Stomach smooth muscle (tissue), 2 donors: ENCODE data around the gene SPTSSA.
"Not testable (repeated sequence)": the region's sequence is repeated elsewhere in the genome, so short reads cannot be mapped to it uniquely, and the experiment has no call there.

Source experiments
- H3K27ac ChIP-seq: one replicate; pipeline ENCODE4 v1.7.0; 2013; ENCODE audit warnings: mild to moderate bottlenecking, low read length, inconsistent platforms
- H3K27me3 ChIP-seq, 2 donors: one replicate each; pipeline ENCODE4 v1.7.0; 2013; ENCODE audit warnings: low read length in 2 of 2; ENCODE audit not compliant: insufficient read depth in 2 of 2, control insufficient read depth in 1 of 2
- H3K36me3 ChIP-seq, 2 donors: one replicate each; pipeline ENCODE4 v1.7.0; 2013; ENCODE audit warnings: low read length in 2 of 2; ENCODE audit not compliant: control insufficient read depth in 2 of 2, insufficient read depth in 2 of 2
- H3K4me1 ChIP-seq: one replicate; pipeline ENCODE4 v1.7.0; 2013; ENCODE audit warnings: low read length; ENCODE audit not compliant: control insufficient read depth, insufficient read depth
- H3K4me3 ChIP-seq, 2 donors: one replicate each; pipeline ENCODE4 v1.7.0; 2013; ENCODE audit warnings: low read length in 2 of 2
- H3K9ac ChIP-seq, 2 donors: one replicate each; pipeline ENCODE4 v1.7.0; 2013; ENCODE audit warnings: low read length in 2 of 2, mild to moderate bottlenecking in 1 of 2
- H3K9me3 ChIP-seq, 2 donors: one replicate each; pipeline ENCODE4 v1.7.0; 2013; ENCODE audit warnings: low read length in 2 of 2; ENCODE audit not compliant: control insufficient read depth in 2 of 2
- donor health status: healthy.
- donor health status: Pancreatic carcinoma.

SPTSSA gene

GRCh38 chr14:34450958-34451357, 11.1 kb downstream of the SPTSSA start:
- Histone ChIP-seq H3K36me3 (peaks cover 0 to 2% of the 10 kb centered on the region in 2 donors), H3K9ac (no peak overlapping the region), H3K4me1 (no peaks in the 10 kb centered on the region), H3K9me3 (no peaks in the 10 kb centered on the region), H3K27me3 (no peaks in the 10 kb centered on the region), H3K4me3 (no peak overlapping the region), H3K27ac (no peak overlapping the region)

GRCh38 chr14:34450542-34450915, 11.5 kb downstream of the SPTSSA start:
- H3K9ac ChIP-seq, result no peak overlapping the region
- peaks cover 0 to 2% of the 10 kb centered on the region in 2 donors for H3K36me3 ChIP-seq
- no peaks in the 10 kb centered on the region for H3K9me3 ChIP-seq
- H3K4me3 ChIP-seq, result no peak overlapping the region
- H3K4me1 ChIP-seq, result no peaks in the 10 kb centered on the region
- H3K27ac ChIP-seq, result no peak overlapping the region
- H3K27me3 ChIP-seq, result no peaks in the 10 kb centered on the region

GRCh38 chr14:34449819-34450541, 12.1 kb downstream of the SPTSSA start:
- Histone ChIP-seq H3K27me3 (no peaks in the 10 kb centered on the region), H3K4me1 (no peaks in the 10 kb centered on the region), H3K36me3 (peaks cover 0 to 2% of the 10 kb centered on the region in 2 donors), H3K27ac (no peak overlapping the region), H3K9ac (no peak overlapping the region), H3K4me3 (no peak overlapping the region), H3K9me3 (no peaks in the 10 kb centered on the region)

GRCh38 chr14:34439090-34439489, 22.9 kb downstream of the SPTSSA start:
- Histone ChIP-seq H3K9ac (no peak overlapping the region), H3K4me1 (no peaks in the 10 kb centered on the region), H3K27me3 (no peaks in the 10 kb centered on the region)

GRCh38 chr14:34438438-34438837, 23.6 kb downstream of the SPTSSA start:
- H3K4me1 ChIP-seq, result no peaks in the 10 kb centered on the region
- no peak overlapping the region for H3K27ac ChIP-seq
- H3K4me3 ChIP-seq, result no peak overlapping the region
- H3K27me3 ChIP-seq, result no peaks in the 10 kb centered on the region
- no peaks in the 10 kb centered on the region for H3K9me3 ChIP-seq
- no peaks in the 10 kb centered on the region for H3K36me3 ChIP-seq
- H3K9ac ChIP-seq, result no peak overlapping the region

More at GRCh38 chr14:34439090-34439489, 22.9 kb downstream of the SPTSSA start:
- no peaks in the 10 kb centered on the region for H3K36me3 ChIP-seq
- H3K9me3 ChIP-seq, result no peaks in the 10 kb centered on the region
- no peak overlapping the region for H3K4me3 ChIP-seq
- no peak overlapping the region for H3K27ac ChIP-seq

- Histone ChIP-seq H3K36me3 (no peaks in the 10 kb centered on the region), H3K9ac (no peak overlapping the region), H3K27ac (no peak overlapping the region), H3K27me3 (no peaks in the 10 kb centered on the region), H3K9me3 (no peaks in the 10 kb centered on the region), H3K4me1 (no peaks in the 10 kb centered on the region), H3K4me3 (no peak overlapping the region)
These were observed 24.3 kb downstream of the SPTSSA start for GRCh38 chr14:34437729-34438080.

GRCh38 chr14:34436960-34437728, 24.9 kb downstream of the SPTSSA start:
- Histone ChIP-seq H3K4me3 (no peak overlapping the region), H3K27ac (no peak overlapping the region), H3K27me3 (no peaks in the 10 kb centered on the region), H3K9ac (no peak overlapping the region), H3K4me1 (no peaks in the 10 kb centered on the region), H3K36me3 (no peaks in the 10 kb centered on the region), H3K9me3 (no peaks in the 10 kb centered on the region)

- no peaks in the 10 kb centered on the region for H3K27me3 ChIP-seq
- no peak overlapping the region for H3K4me3 ChIP-seq
These were observed 25.7 kb downstream of the SPTSSA start for GRCh38 chr14:34436118-34436905.

GRCh38 chr14:34433957-34434356, 28.1 kb downstream of the SPTSSA start:
- no peak overlapping the region for H3K27ac ChIP-seq
- no peaks in the 10 kb centered on the region for H3K36me3 ChIP-seq
- H3K4me3 ChIP-seq, result no peak overlapping the region

More at GRCh38 chr14:34436118-34436905, 25.7 kb downstream of the SPTSSA start:
- Histone ChIP-seq H3K36me3 (no peaks in the 10 kb centered on the region), H3K9me3 (no peaks in the 10 kb centered on the region), H3K4me1 (no peaks in the 10 kb centered on the region), H3K9ac (no peak overlapping the region), H3K27ac (no peak overlapping the region)

GRCh38 chr14:34428102-34428466, 34.0 kb downstream of the SPTSSA start:
- not testable (repeated sequence) for H3K36me3 ChIP-seq, H3K27me3 ChIP-seq, H3K9me3 ChIP-seq, H3K27ac ChIP-seq, H3K4me3 ChIP-seq, H3K4me1 ChIP-seq, H3K9ac ChIP-seq

More at GRCh38 chr14:34433957-34434356, 28.1 kb downstream of the SPTSSA start:
- H3K9me3 ChIP-seq, result no peaks in the 10 kb centered on the region
- H3K27me3 ChIP-seq, result no peaks in the 10 kb centered on the region
- H3K4me1 ChIP-seq, result no peaks in the 10 kb centered on the region
- no peak overlapping the region for H3K9ac ChIP-seq
